Endothelial cell of umbilical vein (primary cell): ENCODE data around the gene CD68. TPM values are rescaled to one million over a fixed set of nuclear protein-coding genes. Genes with fewer than 3 reads are reported as not detected.

Experiments
- BruUV-seq: library from RNA; stranded (reverse); fragments of 400-500 nt; replicated peaks from 2 replicates; lab custom pipeline; 2021; lab: Mats Ljungman, UMichigan
- CTCF ChIA-PET: fragments of 300-600, 350-600 bp; sonication (Branson Sonifier 250); formaldehyde crosslinking; loops from one replicate; lab custom pipeline; 2021; ENCODE audit warnings: antibody characterized with exemption, inconsistent platforms; lab: Charles Lee
- POLR2A ChIA-PET: fragments of 300-600, 350-600 bp; sonication (Branson Sonifier 250); formaldehyde crosslinking; loops from one replicate; lab custom pipeline; 2021; ENCODE audit warnings: antibody characterized with exemption, inconsistent platforms; lab: Charles Lee
- DNase-seq: peaks from one replicate; pipeline ENCODE4 v3.0.0-alpha.2; 2011; ENCODE audit warnings: low read depth, low spot score
- FAIRE-seq: peaks from 2 replicates; lab custom pipeline; 2011; peaks lifted over from hg19 to GRCh38; lab: Jason Lieb, UNC
- H2AFZ ChIP-seq: 2 replicates; pipeline ENCODE4 v1.6.0; 2012; ENCODE audit warnings: low read depth, low read length, control low read depth, inconsistent platforms
- H3K27ac ChIP-seq: 2 replicates; pipeline ENCODE4 v1.5.1; 2011; ENCODE audit warnings: low read depth, mild to moderate bottlenecking, control low read depth, low read length, moderate library complexity; ENCODE audit not compliant: insufficient read depth
- H3K27me3 ChIP-seq, 2 experiments: 2 replicates each; pipeline versions ENCODE4 v1.6.0 to v1.6.1; 2011; ENCODE audit warnings: low read length in 2 of 2, mixed read lengths in 1 of 2; ENCODE audit not compliant: control insufficient read depth in 2 of 2, insufficient read depth in 2 of 2
- H3K36me3 ChIP-seq, 2 experiments: 2 replicates in 1 of 2; 3 replicates in 1 of 2; pipeline ENCODE4 v1.5.1; 2011; ENCODE audit warnings: low read length in 2 of 2, mild to moderate bottlenecking in 1 of 2, moderate library complexity in 1 of 2; ENCODE audit not compliant: control insufficient read depth in 2 of 2, insufficient read depth in 2 of 2; ENCODE audit errors: extremely low read depth in 1 of 2
- H3K4me1 ChIP-seq: 3 replicates; pipeline ENCODE4 v1.5.1; 2011; ENCODE audit warnings: mild to moderate bottlenecking, low read length; ENCODE audit not compliant: control insufficient read depth, insufficient read depth; ENCODE audit errors: extremely low read depth
- H3K4me2 ChIP-seq: 2 replicates; pipeline ENCODE4 v1.6.1; 2011; ENCODE audit warnings: low read length, control low read depth, mixed read lengths; ENCODE audit not compliant: insufficient read depth
- H3K4me3 ChIP-seq, 3 experiments: fragments of 200-600 bp in 1 of 3; sonication (generic), shearing (Covaris generic) in 1 of 3; replicated peaks in 1 of 3; 2 replicates each; pipeline ENCODE4 v1.5.1; 2011 to 2016; ENCODE audit warnings: control low read depth in 3 of 3, low read length in 3 of 3, mild to moderate bottlenecking in 2 of 3, inconsistent platforms in 1 of 3, low read depth in 1 of 3, moderate library complexity in 1 of 3; ENCODE audit not compliant: insufficient read depth in 1 of 3
- H3K79me2 ChIP-seq: 2 replicates; pipeline ENCODE4 v1.6.0; 2012; ENCODE audit warnings: low read length, inconsistent platforms; ENCODE audit not compliant: control insufficient read depth, insufficient read depth
- H3K9ac ChIP-seq: replicated peaks from 2 replicates; pipeline ENCODE3; 2011; ENCODE audit warnings: low read length, control low read depth; ENCODE audit not compliant: insufficient read depth; ENCODE audit errors: extremely low read depth
- H3K9me1 ChIP-seq: replicated peaks from 3 replicates; pipeline ENCODE4 v1.6.0; 2011; ENCODE audit warnings: mild to moderate bottlenecking, low read length; ENCODE audit not compliant: control insufficient read depth, insufficient read depth; ENCODE audit errors: extremely low read depth
- H3K9me3 ChIP-seq: replicated peaks from 2 replicates; pipeline ENCODE4 v1.5.1; 2012; ENCODE audit warnings: low read length, inconsistent platforms; ENCODE audit not compliant: control insufficient read depth, insufficient read depth
- H4K20me1 ChIP-seq: replicated peaks from 2 replicates; pipeline ENCODE3; 2011; ENCODE audit warnings: mild to moderate bottlenecking, low read length; ENCODE audit not compliant: control insufficient read depth, insufficient read depth; ENCODE audit errors: extremely low read depth
- EZH2 ChIP-seq: IDR thresholded peaks from 2 replicates; pipeline ENCODE4 v1.6.1; 2012; ENCODE audit warnings: borderline replicate concordance, low read depth, mild to moderate bottlenecking, moderate library complexity, low read length, inconsistent platforms; ENCODE audit not compliant: severe bottlenecking
- FOS ChIP-seq: IDR thresholded peaks from 2 replicates; pipeline ENCODE4 v1.6.1; 2011; ENCODE audit warnings: mild to moderate bottlenecking, low read length, moderate library complexity, borderline replicate concordance; ENCODE audit not compliant: insufficient read depth
- GATA2 ChIP-seq: IDR thresholded peaks from 2 replicates; pipeline ENCODE4 v1.7.0; 2011; ENCODE audit warnings: low read depth, mild to moderate bottlenecking, moderate library complexity, mixed read lengths, low read length; ENCODE audit not compliant: insufficient read length, insufficient read depth
- JUN ChIP-seq: IDR thresholded peaks from 2 replicates; pipeline ENCODE4 v1.6.1; 2011; ENCODE audit warnings: borderline replicate concordance, low read depth; ENCODE audit not compliant: insufficient read length, insufficient read depth
- MYC ChIP-seq: IDR thresholded peaks from one replicate; pipeline ENCODE4 v1.6.1; 2011; ENCODE audit warnings: mild to moderate bottlenecking, low read depth, low read length
- POLR2A ChIP-seq: IDR thresholded peaks from 2 replicates; pipeline ENCODE4 v1.6.1; 2012; ENCODE audit warnings: low read depth, mild to moderate bottlenecking, control low read depth, low read length
- POLR2AphosphoS5 ChIP-seq: IDR thresholded peaks from 2 replicates; pipeline ENCODE4 v1.6.1; 2012; ENCODE audit warnings: low read depth, mild to moderate bottlenecking, control low read depth, low read length, moderate library complexity; ENCODE audit not compliant: insufficient read depth
- dilution Hi-C: fragments of 300-500 bp; cut with MboI; formaldehyde crosslinking; loops from one replicate; pipeline ENCODE4 v1.15.0; 2019; ENCODE audit warnings: low sequenced_read_pairs; ENCODE audit not compliant: extremely low pct_ligation_motif_present
- intact Hi-C: fragments of 100-400 bp; cut with micrococcal nuclease; formaldehyde crosslinking; loops from one replicate; pipeline ENCODE4 v1.10.0; 2022
- polyA plus RNA-seq, 4 experiments: library from polyadenylated mRNA; depleted of rRNA in 3 of 4; stranded (reverse) in 3 of 4; unstranded in 1 of 4; fragments of >200 nt; gene quantifications; 2 replicates each; pipeline versions ENCODE4 v1.2.1 to v1.2.3, GENCODE V29; 2011 to 2012; ENCODE audit warnings: missing spikeins in 1 of 4
- total RNA-seq: library from RNA; stranded (reverse); gene quantifications from 2 replicates; pipeline ENCODE4 v1.2.3, GENCODE V29; 2021
- TF ChIP-seq, protein P1 (sequence below): IDR thresholded peaks from 2 replicates; pipeline ENCODE4 v1.6.1; 2011; ENCODE audit not compliant: insufficient read depth, insufficient read length
- TF ChIP-seq, protein P2 (sequence below), 2 donors: IDR thresholded peaks; 1 replicate in 1 of 2; 2 replicates in 1 of 2; pipeline ENCODE4 v1.5.1; 2011; ENCODE audit warnings: low read length in 2 of 2, mild to moderate bottlenecking in 2 of 2, moderate library complexity in 2 of 2, control low read depth in 1 of 2, inconsistent platforms in 1 of 2, low read depth in 1 of 2; ENCODE audit not compliant: insufficient read depth in 1 of 2; ENCODE audit errors: extremely low read depth in 1 of 2

CD68 gene
- total and polyA plus RNA-seq, 2 donors (not counting 3 experiments of a cell fraction or from before 2014, with no cell fraction given): 2.9 to 30.8 TPM

DNA sequence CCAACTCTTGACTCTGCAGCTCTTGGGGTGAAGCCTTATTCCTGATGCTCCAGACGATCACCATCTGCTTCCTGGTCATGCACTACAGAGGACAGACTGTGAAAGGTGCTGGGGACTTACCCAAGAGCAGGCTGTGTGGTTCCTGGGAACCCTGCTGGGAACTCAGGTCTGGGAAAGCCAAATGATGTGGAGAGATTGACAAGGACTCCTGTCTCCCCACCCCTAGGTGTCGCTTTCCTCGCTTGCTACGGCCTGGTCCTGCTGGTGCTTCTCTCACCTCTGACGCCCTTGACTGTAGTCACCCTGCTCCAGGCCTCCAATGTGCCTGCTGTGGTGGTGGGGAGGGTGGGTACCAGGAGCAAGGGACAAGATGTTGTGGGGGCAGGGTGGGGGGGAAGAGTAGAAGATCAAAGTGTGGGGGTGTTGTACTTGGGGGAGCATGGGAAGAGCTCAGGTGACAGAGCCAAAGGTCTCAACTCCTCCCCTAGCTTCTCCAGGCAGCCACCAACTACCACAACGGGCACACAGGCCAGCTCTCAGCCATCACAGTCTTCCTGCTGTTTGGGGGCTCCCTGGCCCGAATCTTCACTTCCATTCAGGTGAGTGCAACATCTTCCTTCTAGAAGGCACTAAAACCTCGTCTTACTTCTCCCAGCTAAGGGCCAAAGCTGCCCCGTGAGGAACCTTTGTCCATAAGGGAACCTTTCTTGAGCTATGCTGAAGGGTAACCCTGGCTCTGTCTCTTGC is 7.4 kb downstream of the CD68 start:
- CTCF ChIA-PET: interaction anchor here (0.8 to 5.1 kb wide), 4 partner anchors 11 to 231 kb away, joined by 3 to 61 read pairs (median 5); partner anchors contain the start of genes SENP3, TP53 and WRAP53

More for the DNA sequence above, 7.4 kb downstream of the CD68 start:
- intact Hi-C loops: no loop called here
- no peak overlapping the region for H3K27ac ChIP-seq
- no TSS peak for BruUV-seq
- H3K4me3 ChIP-seq: no peak overlapping the region
- H2AFZ ChIP-seq: no peak overlapping the region
- H3K9me3 ChIP-seq: no peaks in the 10 kb centered on the region
- no peak overlapping the region for H3K4me2 ChIP-seq
- no peaks in the 10 kb centered on the region for H4K20me1 ChIP-seq
- H3K9me1 ChIP-seq: no peaks in the 10 kb centered on the region
- no peak for TF ChIP-seq FOS
- TF ChIP-seq MYC: no peak
- TF ChIP-seq JUN: no peak
- no peak for TF ChIP-seq POLR2AphosphoS5
- no peak for TF ChIP-seq POLR2A
- TF ChIP-seq, protein P1, sequence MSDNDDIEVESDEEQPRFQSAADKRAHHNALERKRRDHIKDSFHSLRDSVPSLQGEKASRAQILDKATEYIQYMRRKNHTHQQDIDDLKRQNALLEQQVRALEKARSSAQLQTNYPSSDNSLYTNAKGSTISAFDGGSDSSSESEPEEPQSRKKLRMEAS: no peak
- TF ChIP-seq EZH2: no peak
- TF ChIP-seq, protein P2, sequence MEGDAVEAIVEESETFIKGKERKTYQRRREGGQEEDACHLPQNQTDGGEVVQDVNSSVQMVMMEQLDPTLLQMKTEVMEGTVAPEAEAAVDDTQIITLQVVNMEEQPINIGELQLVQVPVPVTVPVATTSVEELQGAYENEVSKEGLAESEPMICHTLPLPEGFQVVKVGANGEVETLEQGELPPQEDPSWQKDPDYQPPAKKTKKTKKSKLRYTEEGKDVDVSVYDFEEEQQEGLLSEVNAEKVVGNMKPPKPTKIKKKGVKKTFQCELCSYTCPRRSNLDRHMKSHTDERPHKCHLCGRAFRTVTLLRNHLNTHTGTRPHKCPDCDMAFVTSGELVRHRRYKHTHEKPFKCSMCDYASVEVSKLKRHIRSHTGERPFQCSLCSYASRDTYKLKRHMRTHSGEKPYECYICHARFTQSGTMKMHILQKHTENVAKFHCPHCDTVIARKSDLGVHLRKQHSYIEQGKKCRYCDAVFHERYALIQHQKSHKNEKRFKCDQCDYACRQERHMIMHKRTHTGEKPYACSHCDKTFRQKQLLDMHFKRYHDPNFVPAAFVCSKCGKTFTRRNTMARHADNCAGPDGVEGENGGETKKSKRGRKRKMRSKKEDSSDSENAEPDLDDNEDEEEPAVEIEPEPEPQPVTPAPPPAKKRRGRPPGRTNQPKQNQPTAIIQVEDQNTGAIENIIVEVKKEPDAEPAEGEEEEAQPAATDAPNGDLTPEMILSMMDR (IDR thresholded peaks at IDR 0.05; ENCODE audit: extremely low read depth in 1 of 2, insufficient read depth in 1 of 2, low read depth in 1 of 2, low read length in 2 of 2): no peak
- no peak for TF ChIP-seq GATA2
- peaks cover 7 to 17% of the 10 kb centered on the region in 2 experiments for H3K36me3 ChIP-seq
- peaks cover 26% of the 10 kb centered on the region for H3K4me1 ChIP-seq
- POLR2A ChIA-PET: interaction anchor here (1.2 kb wide), 1 partner anchor 11 kb away, joined by 3 read pairs; no protein-coding TSS in a partner anchor
- dilution Hi-C loops: no loop called here
- no peak for DNase-seq
- no peak for FAIRE-seq
- H3K9ac ChIP-seq: no peak overlapping the region
- peaks cover 22% of the 10 kb centered on the region for H3K79me2 ChIP-seq
- no peaks in the 10 kb centered on the region for H3K27me3 ChIP-seq
